Loucy (cell line): ENCODE measurements around the gene ITGA11.

Experiments
- EZH2phosphoT487 ChIP-seq: fragments of 200-600 bp; IDR thresholded peaks from 2 replicates; pipeline ENCODE4 v1.6.1; 2018; ENCODE audit warnings: antibody characterized with exemption, mild to moderate bottlenecking, moderate library complexity, borderline replicate concordance
- TF ChIP-seq, protein P1 (sequence below): fragments of 200-600 bp; sonication (generic); conservative IDR thresholded peaks from 2 replicates; pipeline ENCODE4 v1.5.1; 2014; ENCODE audit warnings: mild to moderate bottlenecking, antibody characterized with exemption, low read length

DNA sequence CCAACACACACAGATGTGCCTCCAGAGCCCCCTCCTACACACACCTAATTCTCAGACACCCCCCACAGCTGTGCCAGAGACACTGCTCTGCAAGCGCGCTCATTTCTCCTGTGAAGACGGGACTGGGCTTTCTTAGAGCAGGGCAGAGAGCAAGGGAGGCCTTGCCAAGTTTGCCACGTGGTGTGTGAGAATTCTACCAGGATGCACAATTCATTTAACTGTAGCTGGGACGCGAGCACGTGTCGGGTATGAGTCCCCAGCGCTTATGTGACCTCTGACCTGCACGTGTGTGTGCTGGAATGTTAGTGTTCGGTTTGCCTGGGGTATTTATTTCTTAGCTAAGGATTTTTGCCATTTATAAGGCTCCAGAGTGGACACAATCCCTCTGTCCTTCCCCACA, 117.4 kb downstream of the ITGA11 start:
- TF ChIP-seq, protein P1, sequence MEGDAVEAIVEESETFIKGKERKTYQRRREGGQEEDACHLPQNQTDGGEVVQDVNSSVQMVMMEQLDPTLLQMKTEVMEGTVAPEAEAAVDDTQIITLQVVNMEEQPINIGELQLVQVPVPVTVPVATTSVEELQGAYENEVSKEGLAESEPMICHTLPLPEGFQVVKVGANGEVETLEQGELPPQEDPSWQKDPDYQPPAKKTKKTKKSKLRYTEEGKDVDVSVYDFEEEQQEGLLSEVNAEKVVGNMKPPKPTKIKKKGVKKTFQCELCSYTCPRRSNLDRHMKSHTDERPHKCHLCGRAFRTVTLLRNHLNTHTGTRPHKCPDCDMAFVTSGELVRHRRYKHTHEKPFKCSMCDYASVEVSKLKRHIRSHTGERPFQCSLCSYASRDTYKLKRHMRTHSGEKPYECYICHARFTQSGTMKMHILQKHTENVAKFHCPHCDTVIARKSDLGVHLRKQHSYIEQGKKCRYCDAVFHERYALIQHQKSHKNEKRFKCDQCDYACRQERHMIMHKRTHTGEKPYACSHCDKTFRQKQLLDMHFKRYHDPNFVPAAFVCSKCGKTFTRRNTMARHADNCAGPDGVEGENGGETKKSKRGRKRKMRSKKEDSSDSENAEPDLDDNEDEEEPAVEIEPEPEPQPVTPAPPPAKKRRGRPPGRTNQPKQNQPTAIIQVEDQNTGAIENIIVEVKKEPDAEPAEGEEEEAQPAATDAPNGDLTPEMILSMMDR = no peak
- no peak for TF ChIP-seq EZH2phosphoT487
